Measurements from ENCODE around the gene ABCA9. TPM values are rescaled to one million over a fixed set of nuclear protein-coding genes. Genes with fewer than 3 reads are reported as not detected.

ABCA9 gene
- total RNA-seq, 1 experiment from 2014 or later = 0.05 TPM

DNA sequence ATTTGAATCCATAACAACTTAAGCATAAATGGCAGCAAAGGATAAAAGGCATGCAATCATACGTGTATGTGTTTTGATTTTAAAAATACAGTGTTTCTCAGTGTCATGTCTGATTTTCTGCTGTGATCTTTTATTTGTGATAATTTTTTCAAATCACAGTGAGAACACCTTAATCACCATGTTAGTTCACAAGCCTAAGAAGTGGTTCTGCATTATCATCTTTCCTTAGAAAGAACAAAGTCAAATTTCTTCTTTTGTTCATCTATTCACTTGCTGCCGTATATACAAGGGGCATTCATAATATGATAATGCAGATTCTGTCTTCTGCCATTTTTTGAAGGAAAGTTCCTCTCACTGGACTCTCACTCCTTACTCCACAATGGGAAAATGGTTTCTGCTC lies 33.3 kb upstream of the ABCA9 start:
- CTCF ChIA-PET = no interaction called here
- Histone ChIP-seq H3K27ac (ENCODE audit: low read length) (no peak overlapping the region), H3K36me3 (ENCODE audit: control insufficient read depth, insufficient read depth, low read length) (no peaks in the 10 kb centered on the region), H3K4me3 (ENCODE audit: low read depth in 2 of 2, low read length in 2 of 2) (no peak overlapping the region), H3K4me1 (ENCODE audit: control insufficient read depth, insufficient read depth, low read length) (no peaks in the 10 kb centered on the region), H3K9me3 (ENCODE audit: control insufficient read depth, insufficient read depth, low read depth, low read length) (no peaks in the 10 kb centered on the region), H3K27me3 (ENCODE audit: control insufficient read depth, insufficient read depth, low read length) (no peaks in the 10 kb centered on the region)
- DNase-seq (ENCODE audit: low read depth, low spot score) (no peak), ATAC-seq (no peak)
- in situ Hi-C loops (cut with HindIII; ENCODE audit: low pct_unique_long_range_greater_than_20kb, low sequenced_read_pairs) = no loop called here
- POLR2A ChIA-PET = no interaction called here
- TF ChIP-seq TCF7L2 (IDR thresholded peaks at IDR 0.05; ENCODE audit: low read depth, low read length) = no peak
- no peak for TF ChIP-seq SIN3A (IDR thresholded peaks at IDR 0.05; ENCODE audit: borderline replicate concordance, insufficient read depth, low read depth, low read length)
- TF ChIP-seq REST (IDR thresholded peaks at IDR 0.05; ENCODE audit: insufficient read depth in 1 of 2, low read depth in 2 of 2, low read length in 1 of 2) = no peak
- TF ChIP-seq CTCF (IDR thresholded peaks at IDR 0.05) = no peak
- TF ChIP-seq POLR2AphosphoS5 (IDR thresholded peaks at IDR 0.05; ENCODE audit: low read depth, low read length) = no peak
- no TSS peak for BruUV-seq (replicated peaks)
- intact Hi-C loops (cut with micrococcal nuclease; ENCODE audit: unreplicated experiment) = no loop called here

- ChIA-PET CTCF (no interaction called here), POLR2A (no interaction called here)
- in situ Hi-C loops (cut with HindIII; ENCODE audit: low pct_unique_long_range_greater_than_20kb, low sequenced_read_pairs) = no loop called here
- H3K27me3 ChIP-seq (ENCODE audit: control insufficient read depth, insufficient read depth, low read length) = no peaks in the 10 kb centered on the region
- H3K27ac ChIP-seq (ENCODE audit: low read length) = no peak overlapping the region
- H3K4me1 ChIP-seq (ENCODE audit: control insufficient read depth, insufficient read depth, low read length) = no peaks in the 10 kb centered on the region
- no peaks in the 10 kb centered on the region for H3K9me3 ChIP-seq (ENCODE audit: control insufficient read depth, insufficient read depth, low read depth, low read length)
- no peaks in the 10 kb centered on the region for H3K36me3 ChIP-seq (ENCODE audit: control insufficient read depth, insufficient read depth, low read length)
- H3K4me3 ChIP-seq (ENCODE audit: low read depth in 2 of 2, low read length in 2 of 2) = no peak overlapping the region
- no peak for TF ChIP-seq SIN3A (IDR thresholded peaks at IDR 0.05; ENCODE audit: borderline replicate concordance, insufficient read depth, low read depth, low read length)
- no peak for TF ChIP-seq REST (IDR thresholded peaks at IDR 0.05; ENCODE audit: insufficient read depth in 1 of 2, low read depth in 2 of 2, low read length in 1 of 2)
- no peak for TF ChIP-seq CTCF (IDR thresholded peaks at IDR 0.05)
- TF ChIP-seq POLR2AphosphoS5 (IDR thresholded peaks at IDR 0.05; ENCODE audit: low read depth, low read length) = no peak
- TF ChIP-seq TCF7L2 (IDR thresholded peaks at IDR 0.05; ENCODE audit: low read depth, low read length) = no peak
- intact Hi-C loops (cut with micrococcal nuclease; ENCODE audit: unreplicated experiment) = no loop called here
- no TSS peak for BruUV-seq (replicated peaks)
- ATAC-seq (no peak), DNase-seq (ENCODE audit: low read depth, low spot score) (no peak)
Observed at GRCh38 chr17:69093279-69093789, 32.6 kb upstream of the ABCA9 start.
